Bronchial epithelial cell (primary cell): Measurements from ENCODE around the gene ATP2B1. TPM values are rescaled to one million over a fixed set of nuclear protein-coding genes. Genes with fewer than 3 reads are reported as not detected.
A peak's percentile ranks its signal among the peaks of the same experiment; 100 is the strongest.
"Not testable (repeated sequence)": the region's sequence is repeated elsewhere in the genome, so short reads cannot be mapped to it uniquely, and the experiment has no call there.

Experiments
- DNase-seq: peaks from one replicate; pipeline ENCODE4 v3.0.0-alpha.2; 2010; ENCODE audit warnings: low read depth
- FAIRE-seq: peaks from 2 replicates; lab custom pipeline; 2011; peaks lifted over from hg19 to GRCh38; lab: Jason Lieb, UNC
- H3K27me3 ChIP-seq: 2 replicates; pipeline ENCODE4 v1.5.1; 2011; ENCODE audit warnings: low read length; ENCODE audit not compliant: control insufficient read depth, insufficient read depth
- H3K36me3 ChIP-seq: 2 replicates; pipeline ENCODE4 v1.5.1; 2011; ENCODE audit warnings: low read length; ENCODE audit not compliant: control insufficient read depth, insufficient read depth
- H3K4me3 ChIP-seq: 2 replicates; pipeline ENCODE4 v1.5.1; 2011; ENCODE audit warnings: mild to moderate bottlenecking, low read depth, low read length, control low read depth
- total RNA-seq: library from RNA; depleted of rRNA; stranded (reverse); fragments of >200 nt; gene quantifications from 2 replicates; pipeline ENCODE4 v1.2.1, GENCODE V29; 2014
- TF ChIP-seq, protein P1 (sequence below): IDR thresholded peaks from 2 replicates; pipeline ENCODE4 v1.5.1; 2011; ENCODE audit warnings: mild to moderate bottlenecking, moderate library complexity, low read length, control low read depth, inconsistent platforms; ENCODE audit not compliant: insufficient read depth, severe bottlenecking

The ATP2B1 gene
- total RNA-seq, 1 donor from 2014 or later, result 69.8 TPM

DNA sequence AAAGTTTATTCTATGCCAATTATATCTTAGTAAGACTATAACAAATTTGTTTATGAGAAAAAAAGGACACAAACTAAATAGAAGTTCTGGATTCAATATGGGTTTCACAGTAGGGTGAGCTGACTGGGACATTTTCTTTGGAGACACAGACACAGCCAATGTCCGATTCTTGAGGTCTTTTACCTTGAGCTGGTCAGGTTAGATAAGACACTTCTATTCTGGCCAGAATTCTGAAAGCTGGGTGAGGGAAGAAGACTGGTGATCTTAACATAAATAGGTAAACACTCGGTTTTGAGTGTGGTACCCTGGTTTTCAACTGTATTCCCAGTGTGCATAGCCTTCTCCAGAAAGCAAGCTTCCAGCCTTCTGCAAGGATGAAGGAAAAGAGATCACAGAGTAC is 10.0 kb downstream of the ATP2B1 start:
- Histone ChIP-seq H3K36me3 (no peaks in the 10 kb centered on the region), H3K27me3 (no peaks in the 10 kb centered on the region), H3K4me3 (no peak overlapping the region)
- FAIRE-seq (no peak), DNase-seq (no peak)
- TF ChIP-seq, protein P1, sequence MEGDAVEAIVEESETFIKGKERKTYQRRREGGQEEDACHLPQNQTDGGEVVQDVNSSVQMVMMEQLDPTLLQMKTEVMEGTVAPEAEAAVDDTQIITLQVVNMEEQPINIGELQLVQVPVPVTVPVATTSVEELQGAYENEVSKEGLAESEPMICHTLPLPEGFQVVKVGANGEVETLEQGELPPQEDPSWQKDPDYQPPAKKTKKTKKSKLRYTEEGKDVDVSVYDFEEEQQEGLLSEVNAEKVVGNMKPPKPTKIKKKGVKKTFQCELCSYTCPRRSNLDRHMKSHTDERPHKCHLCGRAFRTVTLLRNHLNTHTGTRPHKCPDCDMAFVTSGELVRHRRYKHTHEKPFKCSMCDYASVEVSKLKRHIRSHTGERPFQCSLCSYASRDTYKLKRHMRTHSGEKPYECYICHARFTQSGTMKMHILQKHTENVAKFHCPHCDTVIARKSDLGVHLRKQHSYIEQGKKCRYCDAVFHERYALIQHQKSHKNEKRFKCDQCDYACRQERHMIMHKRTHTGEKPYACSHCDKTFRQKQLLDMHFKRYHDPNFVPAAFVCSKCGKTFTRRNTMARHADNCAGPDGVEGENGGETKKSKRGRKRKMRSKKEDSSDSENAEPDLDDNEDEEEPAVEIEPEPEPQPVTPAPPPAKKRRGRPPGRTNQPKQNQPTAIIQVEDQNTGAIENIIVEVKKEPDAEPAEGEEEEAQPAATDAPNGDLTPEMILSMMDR, result no peak

DNA sequence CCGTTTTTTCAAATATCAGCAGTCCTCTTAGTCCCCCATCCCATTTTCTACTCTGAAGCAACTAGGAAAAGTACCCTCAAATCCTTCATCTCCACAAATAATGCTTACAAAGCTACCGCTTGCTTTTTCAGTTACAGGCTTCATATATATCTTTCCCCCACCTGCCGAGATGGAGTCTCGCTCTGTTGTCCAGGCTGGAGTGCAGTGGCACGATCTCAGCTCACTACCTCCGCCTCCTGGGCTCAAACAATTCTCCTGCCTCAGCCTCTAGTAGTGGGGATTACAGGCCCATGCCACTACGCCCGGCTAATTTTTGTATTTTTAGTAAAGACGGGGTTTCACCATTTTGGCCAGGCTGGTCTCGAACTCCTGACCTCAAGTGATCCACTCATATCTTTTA is 10.9 kb downstream of the ATP2B1 start:
- not testable (repeated sequence) for H3K4me3 ChIP-seq, H3K27me3 ChIP-seq, DNase-seq, FAIRE-seq, H3K36me3 ChIP-seq

DNA sequence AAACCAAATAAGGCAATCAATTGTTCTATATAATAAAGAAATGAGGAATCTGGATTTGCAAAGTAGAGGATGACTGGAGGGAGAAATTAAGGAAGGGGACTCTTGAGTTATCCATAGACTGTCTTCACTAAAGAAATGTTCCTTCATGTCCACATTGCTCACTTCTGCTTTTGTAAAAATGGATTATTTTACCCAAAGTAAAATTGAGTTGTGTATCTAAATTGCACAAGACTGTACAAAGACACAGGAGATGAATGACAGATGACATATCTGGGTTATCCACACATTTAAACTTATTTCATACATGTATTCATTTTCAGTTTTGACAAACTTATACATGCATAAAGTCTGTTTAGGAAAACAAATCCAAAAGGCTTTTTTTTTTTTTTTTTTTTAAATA is 11.3 kb downstream of the ATP2B1 start:
- H3K27me3 ChIP-seq, result no peaks in the 10 kb centered on the region
- DNase-seq (no peak), FAIRE-seq (no peak)
- no peak overlapping the region for H3K4me3 ChIP-seq
- TF ChIP-seq, protein P1, result no peak
- H3K36me3 ChIP-seq, result no peaks in the 10 kb centered on the region

DNA sequence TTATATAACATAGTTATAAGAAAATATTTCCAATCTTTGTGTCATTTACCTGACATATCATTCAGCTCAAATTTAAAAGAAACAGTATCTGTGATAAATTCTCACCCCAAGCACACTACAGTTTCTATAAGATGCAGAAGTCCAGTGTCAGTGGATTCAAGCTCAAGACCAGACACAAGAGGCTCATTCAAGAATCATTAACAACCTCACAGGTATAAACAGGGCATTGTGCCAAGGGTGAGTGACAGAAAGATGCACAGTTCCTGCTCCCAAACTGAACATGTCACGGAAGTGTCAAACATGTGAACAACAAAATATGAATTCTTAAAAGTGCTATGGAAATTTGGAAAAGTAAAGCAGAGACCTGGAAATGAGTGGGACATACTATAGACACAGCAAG is 12.8 kb downstream of the ATP2B1 start:
- Histone ChIP-seq H3K4me3 (no peak overlapping the region), H3K27me3 (no peaks in the 10 kb centered on the region), H3K36me3 (no peaks in the 10 kb centered on the region)
- FAIRE-seq (no peak), DNase-seq (no peak)
- TF ChIP-seq, protein P1, result no peak

DNA sequence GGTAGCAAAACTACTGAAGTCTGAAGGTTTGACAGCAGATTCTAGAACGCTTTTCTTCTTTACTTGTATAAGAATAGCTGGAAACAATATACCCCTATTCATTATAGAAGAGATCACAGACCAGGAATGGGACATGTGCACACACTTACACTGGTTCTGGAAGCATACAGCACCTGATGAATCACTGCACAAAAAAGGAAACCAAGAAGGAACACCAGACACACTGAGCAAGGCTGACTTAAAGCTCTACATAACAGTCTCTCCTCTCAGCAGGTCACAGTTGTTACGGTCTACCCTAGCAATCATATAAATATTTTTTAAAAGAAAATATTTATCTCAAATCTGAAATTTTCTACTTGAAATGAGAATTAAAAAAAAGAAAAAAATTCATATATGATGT is 13.5 kb downstream of the ATP2B1 start:
- DNase-seq, result peak; percentile 70
- Histone ChIP-seq H3K4me3 (no peak overlapping the region), H3K36me3 (no peaks in the 10 kb centered on the region), H3K27me3 (no peaks in the 10 kb centered on the region)
- TF ChIP-seq, protein P1, result no peak
- no peak for FAIRE-seq

DNA sequence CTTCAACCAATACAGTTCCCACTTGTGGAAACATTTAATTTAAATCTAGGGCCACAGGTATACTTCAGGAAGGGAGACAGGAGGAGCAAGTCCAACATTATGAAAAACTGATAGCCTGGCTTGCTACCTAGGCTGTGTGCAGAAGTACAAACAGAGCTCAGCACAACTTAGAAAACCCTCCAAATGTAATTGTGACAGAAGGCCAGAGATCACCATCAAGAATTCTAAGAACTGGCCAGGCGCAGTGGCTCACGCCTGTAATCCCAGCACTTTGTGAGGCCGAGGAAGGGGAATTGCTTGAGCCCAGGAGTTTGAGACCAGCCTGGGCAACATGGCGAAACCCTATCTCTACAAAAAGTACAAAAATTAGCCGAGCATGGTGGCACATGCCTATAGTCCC is 14.1 kb downstream of the ATP2B1 start:
- DNase-seq (no peak), FAIRE-seq (no peak)
- H3K27me3 ChIP-seq, result no peaks in the 10 kb centered on the region

More for the DNA sequence above, 14.1 kb downstream of the ATP2B1 start:
- no peaks in the 10 kb centered on the region for H3K36me3 ChIP-seq
- no peak overlapping the region for H3K4me3 ChIP-seq
- TF ChIP-seq, protein P1, result no peak
